H9 (cell line): ENCODE data around the gene ADAMTS15. TPM values are rescaled to one million over a fixed set of nuclear protein-coding genes. Genes with fewer than 3 reads are reported as not detected.

Source experiments
- DNase-seq: peaks from one replicate; pipeline ENCODE4 v3.0.0-alpha.2; 2017
- H2AFZ ChIP-seq: one replicate; pipeline ENCODE4 v1.6.1; 2013; ENCODE audit warnings: mild to moderate bottlenecking, low read length, control low read depth, moderate library complexity
- H2AK5ac ChIP-seq: 2 replicates; pipeline ENCODE4 v1.6.1; 2013; ENCODE audit warnings: low read length, control low read depth, mixed read lengths; ENCODE audit not compliant: insufficient read length
- H2BK120ac ChIP-seq: one replicate; pipeline ENCODE4 v1.6.1; 2013; ENCODE audit warnings: low read depth, mild to moderate bottlenecking, low read length, control low read depth, inconsistent platforms; ENCODE audit not compliant: poor library complexity, severe bottlenecking
- H2BK12ac ChIP-seq: 2 replicates; pipeline ENCODE4 v1.6.1; 2013; ENCODE audit warnings: low read length, control low read depth, mixed read lengths, low read depth; ENCODE audit not compliant: insufficient read length
- H2BK15ac ChIP-seq: 2 replicates; pipeline ENCODE4 v1.6.1; 2013; ENCODE audit warnings: low read depth, low read length, control low read depth
- H2BK20ac ChIP-seq: one replicate; pipeline ENCODE4 v1.6.1; 2013; ENCODE audit warnings: low read depth, mild to moderate bottlenecking, low read length, control low read depth, inconsistent platforms; ENCODE audit not compliant: poor library complexity, severe bottlenecking
- H2BK5ac ChIP-seq: 2 replicates; pipeline ENCODE4 v1.6.1; 2013; ENCODE audit warnings: low read length, control low read depth, mixed read lengths; ENCODE audit not compliant: insufficient read length
- H3K14ac ChIP-seq: 2 replicates; pipeline ENCODE4 v1.6.1; 2013; ENCODE audit warnings: low read length, control low read depth; ENCODE audit not compliant: insufficient read depth
- H3K18ac ChIP-seq: 2 replicates; pipeline ENCODE4 v1.6.1; 2013; ENCODE audit warnings: low read depth, mild to moderate bottlenecking, mixed read lengths, low read length, control low read depth; ENCODE audit not compliant: insufficient read length
- H3K23ac ChIP-seq: 2 replicates; pipeline ENCODE4 v1.6.1; 2013; ENCODE audit warnings: low read length, control low read depth, mixed read lengths, low read depth; ENCODE audit not compliant: insufficient read length
- H3K23me2 ChIP-seq: 2 replicates; pipeline ENCODE4 v1.6.1; 2013; ENCODE audit warnings: low read depth, mild to moderate bottlenecking, mixed read lengths, low read length, control low read depth; ENCODE audit not compliant: insufficient read length, poor library complexity, severe bottlenecking
- H3K27ac ChIP-seq: 2 replicates; pipeline ENCODE4 v1.5.1; 2013; ENCODE audit warnings: low read length, control low read depth, mixed read lengths, low read depth; ENCODE audit not compliant: insufficient read length
- H3K27me3 ChIP-seq: 2 replicates; pipeline ENCODE4 v1.6.1; 2013; ENCODE audit warnings: low read length, control low read depth, inconsistent platforms; ENCODE audit not compliant: insufficient read depth
- H3K4ac ChIP-seq: 2 replicates; pipeline ENCODE4 v1.6.1; 2013; ENCODE audit warnings: low read depth, mild to moderate bottlenecking, control low read depth, inconsistent platforms, low read length, moderate library complexity
- H3K4me1 ChIP-seq: 2 replicates; pipeline ENCODE4 v1.6.1; 2013; ENCODE audit warnings: low read length, control low read depth, inconsistent platforms; ENCODE audit not compliant: insufficient read depth
- H3K4me2 ChIP-seq: 2 replicates; pipeline ENCODE4 v1.6.1; 2013; ENCODE audit warnings: low read length, control low read depth, mixed read lengths; ENCODE audit not compliant: insufficient read length, insufficient read depth
- H3K56ac ChIP-seq: 2 replicates; pipeline ENCODE4 v1.6.1; 2013; ENCODE audit warnings: low read depth, mild to moderate bottlenecking, mixed read lengths, low read length, control low read depth; ENCODE audit not compliant: insufficient read length
- H3K79me1 ChIP-seq: 2 replicates; pipeline ENCODE4 v1.6.1; 2013; ENCODE audit warnings: low read depth, mild to moderate bottlenecking, moderate library complexity, low read length, control low read depth, inconsistent platforms; ENCODE audit not compliant: insufficient read depth, poor library complexity, severe bottlenecking
- H3K79me2 ChIP-seq: 2 replicates; pipeline ENCODE4 v1.6.1; 2013; ENCODE audit warnings: low read length, control low read depth, inconsistent platforms; ENCODE audit not compliant: insufficient read depth
- H3K9ac ChIP-seq: 2 replicates; pipeline ENCODE4 v1.6.1; 2013; ENCODE audit warnings: low read length, control low read depth, mixed read lengths; ENCODE audit not compliant: insufficient read length; ENCODE audit errors: extremely low read depth
- H3K9me3 ChIP-seq: one replicate; pipeline ENCODE4 v1.6.1; 2013; ENCODE audit warnings: low read depth, low read length, inconsistent platforms; ENCODE audit not compliant: control insufficient read depth
- H3T11ph ChIP-seq: one replicate; pipeline ENCODE4 v1.6.1; 2013; ENCODE audit warnings: mild to moderate bottlenecking, low read length, control low read depth, inconsistent platforms
- H4K20me1 ChIP-seq: one replicate; pipeline ENCODE4 v1.6.1; 2013; ENCODE audit not compliant: control insufficient read depth, insufficient read length, insufficient read depth
- H4K5ac ChIP-seq: 2 replicates; pipeline ENCODE4 v1.6.1; 2013; ENCODE audit warnings: low read depth, mild to moderate bottlenecking, mixed read lengths, low read length, control low read depth; ENCODE audit not compliant: insufficient read length
- H4K8ac ChIP-seq: replicated peaks from 2 replicates; pipeline ENCODE4 v1.6.1; 2013; ENCODE audit warnings: low read length, control low read depth, mixed read lengths, low read depth; ENCODE audit not compliant: insufficient read length
- H4K91ac ChIP-seq: 2 replicates; pipeline ENCODE4 v1.6.1; 2013; ENCODE audit warnings: low read depth, mild to moderate bottlenecking, moderate library complexity, mixed read lengths, low read length, control low read depth; ENCODE audit not compliant: insufficient read length
- H3K27ac Mint-ChIP-seq, 3 experiments: 2 replicates in 2 of 3; 3 replicates in 1 of 3; pipeline ENCODE4 v1.8.0; 2020 to 2021; ENCODE audit warnings: mixed read lengths in 3 of 3, mild to moderate bottlenecking in 1 of 3, moderate library complexity in 1 of 3
- H3K27me3 Mint-ChIP-seq: 2 replicates; pipeline ENCODE4 v1.8.0; 2021; ENCODE audit warnings: low read depth, mild to moderate bottlenecking, moderate library complexity, mixed read lengths
- H3K36me3 Mint-ChIP-seq, 3 experiments: 2 replicates in 2 of 3; 3 replicates in 1 of 3; pipeline ENCODE4 v1.8.0; 2020 to 2021; ENCODE audit warnings: low read depth in 3 of 3, mixed read lengths in 3 of 3; ENCODE audit not compliant: insufficient read depth in 1 of 3
- H3K4me1 Mint-ChIP-seq, 2 experiments: 2 replicates each; pipeline ENCODE4 v1.8.0; 2020; ENCODE audit warnings: mixed read lengths in 2 of 2
- H3K4me3 Mint-ChIP-seq, 2 experiments: 2 replicates in 1 of 2; 3 replicates in 1 of 2; pipeline ENCODE4 v1.8.0; 2020 to 2021; ENCODE audit warnings: mild to moderate bottlenecking in 2 of 2, mixed read lengths in 2 of 2, moderate library complexity in 1 of 2
- H3K9me3 Mint-ChIP-seq, 2 experiments: 2 replicates in 1 of 2; 3 replicates in 1 of 2; pipeline ENCODE4 v1.8.0; 2020; ENCODE audit warnings: mild to moderate bottlenecking in 2 of 2, mixed read lengths in 2 of 2, moderate library complexity in 1 of 2
- CTCF ChIP-seq: fragments of 200-600 bp; sonication (generic); conservative IDR thresholded peaks from 3 replicates; pipeline ENCODE4 v1.8.0; 2021; ENCODE audit warnings: antibody characterized with exemption, mild to moderate bottlenecking
- WGBS: extraction: QIAGEN DNeasy Blood & Tissue Kit; methylation state at CpG from one replicate; pipeline ENCODE4 v1.1.7; 2013; ENCODE audit warnings: missing lambda C conversion rate, low lambda C conversion rate, mixed read lengths; ENCODE audit not compliant: insufficient read length; ENCODE audit errors: extremely low coverage; 5-methylcytosine and 5-hydroxymethylcytosine counted together
- total RNA-seq: library from RNA; stranded (reverse); gene quantifications from 2 replicates; pipeline ENCODE4 v1.2.1, GENCODE V29; 2021

ADAMTS15 gene
- total RNA-seq, 1 experiment from 2014 or later, result 1.3 TPM

- no peak overlapping the region for H4K5ac ChIP-seq
- H4K8ac ChIP-seq, result no peak overlapping the region
- H2AFZ ChIP-seq, result no peak overlapping the region
- H2BK120ac ChIP-seq, result no peak overlapping the region
- Mint-ChIP-seq H3K4me3 (no peak overlapping the region), H3K36me3 (peaks cover 10 to 17% (median 14%) of the 10 kb centered on the region in 3 experiments), H3K27me3 (peaks cover 8% of the 10 kb centered on the region), H3K27ac (no peak overlapping the region), H3K9me3 (peaks cover 16 to 18% of the 10 kb centered on the region in 2 experiments), H3K4me1 (peaks cover 13 to 20% of the 10 kb centered on the region in 2 experiments)
- no CpG with 5 or more reads among the region's 2 CpGs for WGBS
- peaks cover 14% of the 10 kb centered on the region for H3K9me3 ChIP-seq
- H3K18ac ChIP-seq, result no peak overlapping the region
- H3T11ph ChIP-seq, result no peak overlapping the region
- DNase-seq, result no peak
- no peak overlapping the region for H4K91ac ChIP-seq
- no peak overlapping the region for H3K23ac ChIP-seq
- H2BK20ac ChIP-seq, result no peak overlapping the region
- H2BK15ac ChIP-seq, result no peak overlapping the region
- no peak overlapping the region for H3K4me2 ChIP-seq
- H4K20me1 ChIP-seq, result no peaks in the 10 kb centered on the region
- no peaks in the 10 kb centered on the region for H3K23me2 ChIP-seq
- no peaks in the 10 kb centered on the region for H3K79me1 ChIP-seq
- H3K14ac ChIP-seq, result no peak overlapping the region
- H3K4ac ChIP-seq, result no peak overlapping the region
- H3K27me3 ChIP-seq, result no peaks in the 10 kb centered on the region
- peaks cover 4% of the 10 kb centered on the region; the same call in 1 of the 2 replicates for H3K4me1 ChIP-seq
- H2AK5ac ChIP-seq, result no peak overlapping the region
- H3K27ac ChIP-seq, result no peak overlapping the region
- no peak overlapping the region for H2BK5ac ChIP-seq
- no peak overlapping the region for H2BK12ac ChIP-seq
- H3K79me2 ChIP-seq, result no peaks in the 10 kb centered on the region
- no peak for TF ChIP-seq CTCF
- no peak overlapping the region for H3K9ac ChIP-seq
- no peak overlapping the region for H3K56ac ChIP-seq
Measured at GRCh38 chr11:130511765-130512164, 63.3 kb downstream of the ADAMTS15 start.
